ENCODE results near the gene MRO. TPM values are rescaled to one million over a fixed set of nuclear protein-coding genes. Genes with fewer than 3 reads are reported as not detected.

MRO gene
- total RNA-seq, 1 donor: 1.8 TPM

GRCh38 chr18:50796495-50796894, 23.3 kb downstream of the MRO start:
- Histone ChIP-seq H4K20me1 (ENCODE audit: insufficient read depth, low read length) (no peaks in the 10 kb centered on the region), H3K4me1 (ENCODE audit: insufficient read depth, low read length) (no peaks in the 10 kb centered on the region), H3K27ac (ENCODE audit: low read depth, low read length) (no peak overlapping the region), H3K4me3 (ENCODE audit: insufficient read depth, low read length) (no peak overlapping the region), H2AFZ (ENCODE audit: low read length) (no peak overlapping the region), H3K36me3 (ENCODE audit: insufficient read depth, low read length) (no peaks in the 10 kb centered on the region), H3K9me3 (ENCODE audit: low read depth, low read length) (no peaks in the 10 kb centered on the region), H3K27me3 (ENCODE audit: insufficient read depth, low read length) (peaks cover 3% of the 10 kb centered on the region), H3K79me2 (ENCODE audit: insufficient read depth, low read length) (no peaks in the 10 kb centered on the region), H3K4me2 (ENCODE audit: insufficient read depth, low read length) (no peak overlapping the region)
- DNase-seq (ENCODE audit: insufficient read length, low spot score, missing footprints): no peak
- TF ChIP-seq CTCF (IDR thresholded peaks at IDR 0.05; ENCODE audit: extremely low read depth, low read depth, low read length): no peak

GRCh38 chr18:50793641-50794565, 25.9 kb downstream of the MRO start:
- no peak overlapping the region for H3K27ac ChIP-seq (ENCODE audit: low read depth, low read length)
- H3K9me3 ChIP-seq (ENCODE audit: low read depth, low read length): no peaks in the 10 kb centered on the region
- TF ChIP-seq CTCF (IDR thresholded peaks at IDR 0.05; ENCODE audit: extremely low read depth, low read depth, low read length): no peak
- H3K27me3 ChIP-seq (ENCODE audit: insufficient read depth, low read length): peaks cover 3% of the 10 kb centered on the region
- H3K4me1 ChIP-seq (ENCODE audit: insufficient read depth, low read length): no peaks in the 10 kb centered on the region
- H3K36me3 ChIP-seq (ENCODE audit: insufficient read depth, low read length): no peaks in the 10 kb centered on the region
- no peak for DNase-seq (ENCODE audit: insufficient read length, low spot score, missing footprints)
- H3K4me2 ChIP-seq (ENCODE audit: insufficient read depth, low read length): no peak overlapping the region
- H3K79me2 ChIP-seq (ENCODE audit: insufficient read depth, low read length): no peaks in the 10 kb centered on the region
- no peaks in the 10 kb centered on the region for H4K20me1 ChIP-seq (ENCODE audit: insufficient read depth, low read length)
- H2AFZ ChIP-seq (ENCODE audit: low read length): no peak overlapping the region
- H3K4me3 ChIP-seq (ENCODE audit: insufficient read depth, low read length): no peak overlapping the region

GRCh38 chr18:50792885-50793284, 26.9 kb downstream of the MRO start:
- no peak overlapping the region for H3K27ac ChIP-seq (ENCODE audit: low read depth, low read length)

More at GRCh38 chr18:50792885-50793284, 26.9 kb downstream of the MRO start:
- no peak overlapping the region for H2AFZ ChIP-seq (ENCODE audit: low read length)
- no peaks in the 10 kb centered on the region for H4K20me1 ChIP-seq (ENCODE audit: insufficient read depth, low read length)
- H3K9me3 ChIP-seq (ENCODE audit: low read depth, low read length): no peaks in the 10 kb centered on the region
- no peak overlapping the region for H3K4me3 ChIP-seq (ENCODE audit: insufficient read depth, low read length)
- peaks cover 3% of the 10 kb centered on the region for H3K27me3 ChIP-seq (ENCODE audit: insufficient read depth, low read length)
- no peak overlapping the region for H3K4me2 ChIP-seq (ENCODE audit: insufficient read depth, low read length)
- H3K79me2 ChIP-seq (ENCODE audit: insufficient read depth, low read length): no peaks in the 10 kb centered on the region
- no peaks in the 10 kb centered on the region for H3K4me1 ChIP-seq (ENCODE audit: insufficient read depth, low read length)
- DNase-seq (ENCODE audit: insufficient read length, low spot score, missing footprints): no peak
- H3K36me3 ChIP-seq (ENCODE audit: insufficient read depth, low read length): no peaks in the 10 kb centered on the region
- no peak for TF ChIP-seq CTCF (IDR thresholded peaks at IDR 0.05; ENCODE audit: extremely low read depth, low read depth, low read length)

Measured in osteoblast (primary cell).